ENCODE data around the gene CELA2B.
"Not testable (repeated sequence)": the region's sequence is repeated elsewhere in the genome, so short reads cannot be mapped to it uniquely, and the experiment has no call there.

Gene CELA2B

DNA sequence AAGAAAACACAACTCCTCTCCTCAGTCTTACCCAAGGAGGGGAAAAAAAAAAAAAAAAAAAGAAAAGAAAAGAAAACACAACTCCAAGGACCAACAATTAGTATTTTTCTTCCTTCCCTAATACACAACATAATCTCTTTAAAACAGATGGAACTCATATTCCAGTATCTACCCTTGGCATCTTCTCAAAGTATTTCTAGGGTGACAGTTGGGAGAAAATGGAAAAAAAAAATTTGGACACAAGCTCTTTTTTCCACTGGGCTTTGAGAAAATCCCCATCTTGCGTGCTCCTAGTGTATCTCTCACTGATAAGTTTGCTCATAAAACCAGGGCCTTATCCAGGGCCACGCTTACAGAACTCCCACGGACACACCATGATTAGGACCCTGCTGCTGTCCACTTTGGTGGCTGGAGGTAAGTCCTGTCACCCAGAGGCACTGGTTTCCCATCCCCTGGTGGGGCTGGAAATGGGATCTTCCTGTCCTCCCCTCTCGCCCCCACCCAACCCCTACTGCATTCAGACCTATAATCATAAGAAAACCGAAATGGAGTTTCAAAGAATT, at the start of gene CELA2B:
Gene CELA2B, plus strand, starts transcription at position 353 of the 563 bp plus-strand sequence. Its CDS starts 22 bp downstream, at position 375.
- no peak for DNase-seq

DNA sequence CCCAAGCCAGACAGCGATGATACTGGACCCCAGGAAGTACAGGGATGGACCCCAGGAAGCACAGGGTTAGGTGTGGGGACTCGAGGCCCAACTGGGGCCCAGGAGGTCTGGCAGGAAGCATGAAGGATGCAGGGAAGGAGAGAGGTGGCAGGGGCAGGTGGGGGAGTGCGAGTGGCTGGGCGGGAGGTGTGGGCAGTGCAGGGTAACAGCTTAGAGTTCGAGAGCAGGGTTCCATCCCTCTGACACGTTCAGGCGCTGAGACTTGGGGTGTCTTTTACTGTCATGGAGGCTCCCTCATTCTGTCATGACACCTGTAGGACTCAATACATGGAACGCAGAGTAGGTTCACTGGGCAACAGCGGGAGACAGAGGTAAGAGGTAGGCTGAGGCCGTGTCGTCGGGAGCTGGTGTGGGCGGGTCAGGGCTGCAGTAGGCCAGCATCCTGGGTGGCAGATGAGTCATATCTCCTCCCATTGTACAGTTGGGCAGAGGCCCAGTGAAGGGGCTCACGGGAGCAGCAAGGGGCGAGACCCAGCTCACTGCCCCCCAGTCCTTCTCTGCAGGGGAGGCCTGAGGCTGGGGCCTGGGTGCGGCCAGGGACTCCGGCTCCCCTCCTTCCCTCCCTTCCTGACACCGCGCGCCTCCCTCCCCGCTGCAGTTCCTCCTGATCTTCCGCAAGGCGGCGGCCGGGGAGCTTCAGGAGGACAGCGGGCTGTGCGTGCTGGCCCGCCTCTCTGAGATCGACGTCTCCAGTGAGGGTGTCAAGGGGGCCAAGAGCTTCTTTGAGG, 49.2 kb upstream of the CELA2B start:
- DNase-seq: no peak

DNA sequence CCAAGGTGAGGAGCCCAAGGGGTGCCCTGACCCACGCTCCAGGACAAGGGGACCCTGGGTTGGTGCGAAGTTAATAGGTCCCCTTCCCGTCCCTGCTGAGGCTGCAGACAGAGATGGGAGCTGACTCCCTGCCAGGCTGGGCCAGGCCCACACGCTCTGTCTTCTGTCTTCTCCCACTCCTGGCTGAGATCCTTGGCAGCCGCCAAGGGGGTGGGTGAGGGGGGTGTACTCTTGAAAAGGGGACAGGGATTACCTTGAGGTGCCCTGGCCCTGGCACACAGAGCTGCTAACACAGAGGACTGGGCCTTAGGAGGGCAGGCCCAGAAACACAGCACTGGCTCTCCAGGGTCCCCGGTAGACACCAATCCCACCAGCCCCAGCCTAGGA, 48.6 kb upstream of the CELA2B start:
- no peak for DNase-seq

DNA sequence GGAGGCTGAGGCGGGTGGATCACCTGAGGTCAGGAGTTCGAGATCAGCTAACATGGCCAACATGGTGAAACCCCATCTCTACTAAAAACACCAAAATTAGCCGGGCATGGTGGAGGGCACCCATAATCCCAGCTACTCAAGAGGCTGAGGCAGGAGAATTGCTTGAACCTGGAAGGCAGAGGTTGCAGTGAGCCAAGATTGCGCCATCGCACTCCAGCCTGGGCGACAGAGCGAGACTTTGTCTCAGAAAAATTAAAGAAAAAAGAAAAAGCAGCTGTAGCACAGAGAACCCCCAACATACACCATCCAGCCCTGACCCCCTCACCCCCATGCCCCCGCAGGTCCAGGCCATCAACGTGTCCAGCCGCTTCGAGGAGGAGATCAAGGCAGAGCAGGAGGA, 47.7 kb upstream of the CELA2B start:
- DNase-seq: not testable (repeated sequence)

DNA sequence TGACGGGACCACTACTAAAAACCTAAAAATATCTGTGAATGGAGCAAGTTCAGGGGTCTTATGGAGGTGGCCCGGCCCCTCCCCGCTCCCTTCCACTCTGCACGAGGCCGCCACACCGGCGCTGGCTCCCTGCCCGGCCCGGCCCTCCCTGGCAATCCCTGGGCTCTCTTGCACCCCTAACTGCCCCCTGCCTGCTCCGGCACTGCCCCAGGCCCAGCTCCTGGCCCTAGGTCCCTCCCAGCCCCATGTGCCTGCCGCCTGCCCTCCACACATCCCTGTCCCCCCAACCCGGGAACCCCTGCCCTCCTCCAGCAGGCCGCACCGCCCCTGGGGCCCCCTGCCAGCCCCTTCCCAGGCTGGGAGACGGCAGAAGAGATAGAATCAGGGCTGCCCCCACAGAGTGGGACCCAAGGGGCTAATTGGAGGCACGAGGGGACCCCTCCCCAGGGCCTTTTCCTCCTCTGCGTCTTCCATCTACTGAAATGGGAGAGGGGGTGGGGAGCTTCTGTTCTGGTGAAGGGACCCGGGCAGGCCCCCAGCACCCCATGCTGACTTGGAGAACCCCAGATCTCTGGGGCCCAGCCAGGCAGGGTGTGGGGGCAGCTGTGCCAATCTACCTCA, 47.0 kb upstream of the CELA2B start:
- DNase-seq: no peak

DNA sequence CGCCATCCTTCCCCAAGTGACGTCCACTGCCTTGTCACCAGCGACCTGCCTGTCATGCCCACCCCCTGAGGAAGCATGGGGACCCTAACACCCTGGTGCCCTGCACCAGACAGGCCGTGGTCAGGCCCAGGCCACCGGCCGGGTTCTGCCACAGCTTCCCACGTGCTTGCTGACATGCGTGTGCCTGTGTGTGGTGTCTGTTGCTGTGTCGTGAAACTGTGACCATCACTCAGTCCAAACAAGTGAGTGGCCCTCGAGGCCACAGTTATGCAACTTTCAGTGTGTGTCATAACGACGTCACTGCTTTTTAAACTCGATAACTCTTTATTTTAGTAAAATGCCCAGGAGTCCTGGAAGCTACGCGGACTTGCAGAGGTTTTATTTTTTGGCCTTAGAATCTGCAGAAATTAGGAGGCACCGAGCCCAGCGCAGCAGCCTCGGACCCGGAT, 46.2 kb upstream of the CELA2B start:
- DNase-seq: no peak

DNA sequence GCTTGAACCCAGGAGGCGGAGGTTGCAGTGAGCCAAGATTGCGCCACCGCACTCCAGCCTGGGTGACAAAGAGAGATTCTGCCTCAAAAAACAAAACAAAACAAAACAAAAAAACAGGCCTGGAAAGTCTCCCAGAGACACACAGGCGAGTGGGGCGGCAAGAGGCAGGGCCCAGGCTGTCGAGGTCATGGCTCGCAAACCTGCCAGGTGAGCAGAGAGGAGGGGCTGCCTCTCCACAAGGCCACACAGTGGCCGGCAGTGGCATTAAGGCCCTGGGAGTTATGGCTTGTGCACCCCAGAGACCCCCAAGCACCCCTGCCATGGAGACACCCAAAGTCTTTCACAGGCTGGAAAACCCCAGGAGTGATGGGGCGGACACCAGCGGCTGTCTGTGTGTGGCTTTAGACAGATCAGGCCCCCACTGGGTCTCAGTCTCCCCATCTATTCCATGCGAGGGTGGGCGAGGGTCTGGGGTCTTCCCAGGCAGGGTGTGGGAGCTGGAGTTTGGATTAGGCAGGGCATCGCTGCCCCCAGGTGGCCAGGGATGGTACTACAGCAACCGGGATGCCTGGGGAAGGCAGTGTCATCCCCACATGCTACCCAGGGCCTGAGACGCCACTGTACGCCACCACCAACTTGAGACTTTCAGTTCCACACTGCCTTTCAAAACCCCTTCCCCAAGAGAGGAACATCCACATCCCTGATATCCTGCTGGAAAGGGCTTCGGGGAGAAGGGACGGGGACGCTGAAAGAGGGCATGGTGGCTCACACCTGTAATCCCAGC, 44.9 kb upstream of the CELA2B start:
- peak; percentile 80 for DNase-seq

DNA sequence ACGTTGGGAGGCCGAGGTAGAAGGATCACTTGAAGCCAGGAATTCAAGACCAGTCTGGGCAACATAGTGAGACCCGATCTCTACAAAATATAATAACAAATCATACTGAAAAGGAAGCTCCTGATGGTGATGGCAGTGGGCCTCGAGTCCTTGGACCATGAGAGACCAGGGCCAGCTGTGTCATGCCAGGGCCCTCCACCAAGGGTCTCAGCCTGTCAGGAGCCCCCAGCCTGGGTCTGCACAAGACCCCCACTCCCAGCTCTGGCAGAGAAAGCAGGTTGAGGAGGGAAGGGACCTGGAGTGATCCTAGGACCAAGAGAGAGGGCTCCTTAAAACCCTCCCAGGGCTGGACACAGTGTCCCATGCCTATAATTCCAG, 44.3 kb upstream of the CELA2B start:
- DNase-seq: no peak

DNA sequence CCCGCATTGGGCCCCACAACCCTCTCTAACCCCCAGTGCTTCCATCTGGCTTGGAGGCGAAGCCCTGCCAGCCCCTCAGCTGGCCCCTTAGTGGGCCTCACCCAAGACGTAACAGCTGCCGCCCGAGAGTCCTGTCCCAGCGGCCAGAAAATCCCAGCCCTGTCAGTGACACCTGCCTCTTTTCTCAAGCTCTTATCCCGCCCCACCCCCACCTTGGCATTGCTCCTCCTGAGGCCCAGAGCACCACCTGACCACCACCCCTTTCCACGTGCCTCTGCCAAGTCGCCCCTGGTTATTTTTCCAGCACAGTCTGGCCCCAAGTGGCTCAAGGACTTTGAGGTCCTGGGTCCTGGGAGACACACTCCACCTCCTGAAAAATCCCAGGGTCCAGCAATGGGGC, 43.6 kb upstream of the CELA2B start:
- DNase-seq: no peak

DNA sequence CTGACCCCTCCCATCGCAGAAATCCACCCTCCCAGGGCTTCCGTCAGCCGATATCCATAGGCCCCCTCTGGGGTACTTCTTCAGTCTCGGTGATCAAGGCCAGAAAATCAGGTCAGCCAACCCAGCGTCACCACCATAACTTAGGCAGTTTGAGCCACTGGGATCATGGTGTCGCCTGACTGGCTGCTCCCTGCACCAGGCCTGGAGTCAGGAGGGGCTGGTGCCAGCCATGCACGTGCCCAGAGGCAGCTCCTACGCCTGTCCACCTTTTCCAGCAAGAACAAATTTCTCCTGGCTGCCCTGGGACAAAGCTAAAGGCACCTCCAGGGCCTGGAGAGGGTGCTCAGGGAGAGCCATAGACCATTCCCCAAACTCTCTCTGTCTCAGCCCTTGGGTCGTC, 42.4 kb upstream of the CELA2B start:
- no peak for DNase-seq

DNA sequence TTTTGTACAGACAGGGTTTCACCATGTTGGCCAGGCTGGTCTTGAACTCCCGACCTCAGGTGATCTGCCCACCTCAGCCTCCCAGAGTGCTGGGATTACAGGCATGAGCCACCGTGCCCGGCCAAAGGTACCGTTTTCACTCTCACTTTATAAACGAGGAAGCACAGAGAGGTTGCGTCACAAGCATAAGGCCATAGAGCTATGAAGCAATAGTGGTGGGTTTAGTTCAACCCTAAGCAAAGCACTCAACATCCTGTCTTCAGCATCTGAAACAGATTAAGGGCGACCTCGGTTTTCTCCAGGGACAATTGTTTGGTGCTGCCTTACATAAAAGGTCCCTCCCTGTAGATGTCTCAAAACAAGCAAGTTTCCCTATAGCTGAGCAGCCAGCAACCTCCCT, 41.2 kb upstream of the CELA2B start:
- not testable (repeated sequence) for DNase-seq

DNA sequence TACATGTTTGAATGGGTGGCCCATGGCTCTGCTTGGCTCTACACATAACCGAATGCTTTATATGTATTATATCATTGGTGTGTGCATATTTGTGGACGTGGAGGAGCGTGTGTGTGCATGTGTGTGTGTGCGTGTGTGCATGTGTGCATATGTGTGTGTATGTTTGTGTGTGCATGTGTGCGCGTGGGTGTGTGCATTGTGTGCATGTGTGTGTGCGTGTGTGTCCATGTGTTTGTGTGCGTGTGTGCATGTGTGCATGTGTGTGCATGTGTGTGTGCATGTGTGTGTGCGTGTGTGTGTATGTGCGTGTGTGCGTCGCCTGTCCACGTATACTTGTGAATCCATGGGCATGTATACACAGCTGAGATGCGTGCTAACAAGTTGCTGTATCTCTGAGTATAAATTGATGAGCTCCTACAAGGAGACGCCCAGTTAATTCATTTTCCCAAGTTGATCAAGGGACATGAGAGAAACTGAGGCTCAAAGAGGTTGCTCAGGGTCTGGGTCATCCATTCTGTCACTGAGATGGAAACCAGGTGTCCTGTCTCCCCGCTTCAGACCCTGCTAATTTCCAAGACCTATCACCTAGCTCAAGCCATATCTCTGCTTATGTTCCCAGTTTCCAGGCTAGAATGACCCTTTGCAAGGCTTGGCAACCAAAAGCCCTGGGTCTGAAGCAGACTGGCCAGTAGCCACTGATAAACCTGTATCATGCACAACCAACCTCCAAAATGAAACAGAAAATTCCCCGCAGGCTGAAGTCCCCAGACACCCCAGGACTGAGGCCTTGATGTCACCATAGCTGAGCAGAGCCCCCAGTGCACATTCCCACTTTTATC, 40.4 kb upstream of the CELA2B start:
- DNase-seq: no peak

DNA sequence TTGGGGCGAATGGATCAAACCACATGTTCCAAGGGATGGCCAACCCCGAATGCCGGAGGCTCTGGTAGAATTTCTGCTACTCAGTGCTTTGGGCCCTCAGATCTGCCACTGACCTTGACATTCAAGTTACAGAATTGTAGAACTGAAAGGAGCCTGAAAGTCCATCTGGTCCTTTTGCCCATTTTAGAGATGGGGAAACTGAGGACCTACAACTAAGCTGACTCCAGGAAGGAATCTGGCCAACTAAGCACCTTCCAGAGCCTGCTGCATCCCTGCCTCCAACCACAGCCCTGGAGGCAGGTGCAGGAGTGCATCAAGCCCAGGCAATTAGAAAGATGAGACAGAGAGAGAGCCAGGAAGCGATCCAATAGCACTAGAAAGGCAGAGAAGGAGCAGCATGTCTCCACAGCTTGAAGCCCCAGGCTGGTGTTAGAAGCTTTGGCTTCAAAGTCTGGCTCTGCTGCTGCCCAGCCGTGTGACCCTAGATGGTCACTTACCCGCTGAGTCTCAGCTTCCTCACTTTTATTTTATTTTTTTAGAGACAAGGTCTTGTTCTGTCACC, 38.9 kb upstream of the CELA2B start:
- no peak for DNase-seq

DNA sequence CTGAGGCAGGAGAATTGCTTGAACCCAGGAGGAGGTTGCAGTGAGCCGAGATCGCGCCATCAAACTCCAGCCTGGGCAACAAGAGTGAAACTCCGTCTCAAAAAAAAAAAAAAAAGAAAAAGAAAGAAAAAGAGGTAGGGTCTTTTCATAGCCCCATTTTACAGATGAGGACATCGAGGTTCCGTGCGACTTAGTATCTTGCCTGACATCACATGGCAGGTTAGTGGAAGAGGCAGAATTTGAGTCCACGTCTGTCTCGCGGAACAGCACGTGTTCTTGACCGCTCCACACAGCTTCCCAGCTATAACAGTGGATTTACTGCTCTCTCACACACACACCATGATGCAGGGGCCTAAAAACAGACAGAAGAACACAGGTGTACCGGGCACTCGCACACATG, 36.6 kb upstream of the CELA2B start:
- no peak for DNase-seq

DNA sequence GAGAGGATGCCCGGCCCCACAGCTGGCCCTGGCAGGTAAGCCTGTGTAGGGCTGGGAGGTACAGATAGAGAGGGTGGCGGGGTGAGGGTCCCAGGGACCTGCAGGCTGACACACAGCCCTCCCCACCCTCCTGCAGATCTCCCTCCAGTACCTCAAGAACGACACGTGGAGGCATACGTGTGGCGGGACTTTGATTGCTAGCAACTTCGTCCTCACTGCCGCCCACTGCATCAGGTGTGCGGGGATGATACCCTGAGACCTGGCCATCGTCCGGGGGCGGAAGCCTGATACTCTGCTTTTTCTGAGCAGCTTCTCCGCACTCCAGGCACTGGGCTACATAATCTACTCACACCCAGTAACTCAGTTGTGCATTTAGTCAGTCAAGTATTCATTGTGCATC, 35.5 kb upstream of the CELA2B start:
- DNase-seq: no peak

DNA sequence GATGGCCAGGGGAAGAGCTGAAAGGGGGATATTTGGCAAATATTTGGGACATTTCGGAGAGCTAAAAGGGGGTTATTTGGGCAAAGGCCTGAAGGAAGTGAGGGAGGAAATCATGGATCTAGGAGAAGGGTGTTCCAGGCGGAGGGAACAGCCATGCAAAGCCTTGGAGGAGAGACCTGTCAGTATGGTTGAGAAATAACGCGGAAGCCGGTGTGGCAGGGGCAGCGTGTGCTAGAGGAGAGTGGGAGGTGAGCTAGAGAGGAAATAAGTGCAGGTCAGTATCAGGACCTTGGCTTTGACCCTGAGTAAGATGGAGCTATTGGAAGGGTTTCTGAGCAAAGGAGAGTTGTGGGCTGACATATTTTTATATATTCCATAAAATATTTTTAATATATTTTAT, 34.7 kb upstream of the CELA2B start:
- DNase-seq: no peak

DNA sequence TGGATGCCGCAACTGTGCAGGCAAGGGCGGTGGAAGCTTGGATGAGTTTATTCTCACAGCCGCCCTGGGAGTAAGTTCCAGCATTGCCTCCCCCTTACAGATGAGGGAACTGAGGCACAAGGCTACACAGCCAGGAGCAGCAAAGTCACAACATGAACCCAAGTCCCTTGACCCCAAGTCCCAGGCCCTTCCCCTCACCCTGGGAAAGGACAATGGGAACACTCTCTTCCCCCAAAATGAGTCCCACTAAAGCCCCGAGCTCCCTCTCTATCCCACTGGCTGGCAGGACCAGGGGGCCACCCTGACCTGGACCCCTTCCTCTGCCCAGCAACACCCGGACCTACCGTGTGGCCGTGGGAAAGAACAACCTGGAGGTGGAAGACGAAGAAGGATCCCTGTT, 33.8 kb upstream of the CELA2B start:
- DNase-seq: no peak

DNA sequence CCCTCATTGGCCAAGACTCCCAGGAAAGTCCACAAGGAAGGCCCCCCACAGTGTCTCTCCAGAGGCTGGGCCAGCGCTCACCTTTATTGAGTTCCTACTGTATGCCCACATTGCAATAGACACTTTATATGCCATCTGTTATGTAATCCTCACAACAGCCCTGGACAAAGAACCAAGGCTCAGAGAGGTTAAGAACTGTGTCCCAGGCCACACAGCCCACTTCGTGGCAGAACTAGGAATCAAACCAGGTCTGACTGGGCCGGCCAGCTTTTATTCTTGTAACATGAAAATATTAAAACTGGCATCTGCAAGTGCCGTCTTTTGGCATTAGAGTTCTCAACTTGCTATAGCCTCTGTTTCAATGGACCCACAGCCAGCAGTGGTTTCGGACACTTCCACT, 33.1 kb upstream of the CELA2B start:
- no peak for DNase-seq

DNA sequence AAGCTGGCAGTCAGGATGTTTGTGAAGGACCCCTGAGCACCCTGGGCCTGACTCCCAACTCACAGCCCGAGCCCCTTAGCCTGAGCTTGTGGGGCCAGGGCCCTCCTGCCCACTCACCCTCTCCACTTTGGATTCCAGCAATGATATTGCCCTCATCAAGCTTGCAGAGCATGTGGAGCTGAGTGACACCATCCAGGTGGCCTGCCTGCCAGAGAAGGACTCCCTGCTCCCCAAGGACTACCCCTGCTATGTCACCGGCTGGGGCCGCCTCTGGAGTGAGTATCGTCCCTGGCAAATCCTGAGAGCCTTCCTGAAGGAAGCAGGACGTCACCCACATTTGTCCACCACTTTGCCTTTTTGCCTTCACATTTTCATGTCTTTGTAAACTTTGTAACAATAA, 32.6 kb upstream of the CELA2B start:
- no peak for DNase-seq

DNA sequence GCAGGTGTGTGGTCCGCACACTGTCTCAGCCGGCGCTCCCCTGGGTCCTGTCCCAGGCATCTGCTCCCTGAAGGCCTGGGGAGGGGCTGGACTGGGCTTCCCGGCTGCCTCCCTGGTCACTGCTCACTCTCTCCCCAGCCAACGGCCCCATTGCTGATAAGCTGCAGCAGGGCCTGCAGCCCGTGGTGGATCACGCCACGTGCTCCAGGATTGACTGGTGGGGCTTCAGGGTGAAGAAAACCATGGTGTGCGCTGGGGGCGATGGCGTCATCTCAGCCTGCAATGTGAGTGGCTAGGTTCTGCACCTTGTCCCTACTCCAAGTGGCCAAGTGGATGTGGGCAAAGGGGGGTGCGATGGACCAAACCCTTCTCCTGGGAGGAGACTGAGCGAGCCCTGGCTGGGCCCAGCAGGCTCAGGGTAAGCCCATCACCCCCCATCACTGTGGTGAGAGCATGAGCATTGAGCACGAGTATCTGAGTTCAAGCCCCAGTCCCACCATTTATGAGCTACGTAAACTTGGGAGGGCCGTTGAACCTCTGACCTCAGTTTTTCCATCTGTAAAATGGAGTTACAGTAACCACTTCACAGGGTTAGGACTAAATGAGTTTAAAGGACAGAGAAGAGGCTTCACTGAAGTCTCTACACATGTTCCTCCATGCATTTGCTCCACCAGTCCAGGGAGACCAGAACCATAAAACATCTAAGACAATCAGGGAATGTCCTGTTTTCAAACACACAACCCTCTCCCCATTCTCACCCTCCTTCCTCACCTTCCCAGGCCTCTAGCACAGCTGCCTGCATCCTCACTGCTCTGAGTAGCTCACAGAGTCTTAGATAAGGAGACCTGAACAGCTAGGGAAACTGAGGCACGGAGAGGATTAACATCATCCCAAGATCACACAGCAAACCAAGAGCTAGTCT, 31.2 kb upstream of the CELA2B start:
- no peak for DNase-seq
